SK-N-SH (cell line): ENCODE data around the gene DDX50.

Source experiments
- EP300 ChIP-seq, 2 experiments: IDR thresholded peaks; 2 replicates each; pipeline versions ENCODE4 v1.4.0 to v1.6.1; 2012; ENCODE audit warnings: borderline replicate concordance in 1 of 2, low read depth in 1 of 2, low read length in 1 of 2
- EZH2phosphoT487 ChIP-seq: fragments of 200-600 bp; sonication (generic); IDR thresholded peaks from 2 replicates; pipeline ENCODE4 v1.6.1; 2017; ENCODE audit warnings: low read depth, mixed run types, mild to moderate bottlenecking, antibody characterized with exemption, moderate library complexity, borderline replicate concordance
- FOXM1 ChIP-seq: IDR thresholded peaks from 2 replicates; pipeline ENCODE4 v1.4.0; 2012; ENCODE audit warnings: low read depth, mild to moderate bottlenecking
- JUND ChIP-seq: IDR thresholded peaks from 2 replicates; pipeline ENCODE4 v1.4.0; 2012
- MXI1 ChIP-seq: IDR thresholded peaks from 2 replicates; pipeline ENCODE4 v1.6.1; 2012; ENCODE audit warnings: mild to moderate bottlenecking, low read depth, low read length, improper control_type of control experiment
- NFIC ChIP-seq: IDR thresholded peaks from 2 replicates; pipeline ENCODE4 v1.4.0; 2012; ENCODE audit warnings: borderline replicate concordance
- POLR2AphosphoS5 ChIP-seq: IDR thresholded peaks from 2 replicates; pipeline ENCODE4 v1.6.1; 2012; ENCODE audit warnings: low read depth, low read length
- RCOR1 ChIP-seq: fragments of 150-350 bp; IDR thresholded peaks from 2 replicates; pipeline ENCODE4 v1.6.1; 2017; ENCODE audit warnings: antibody characterized with exemption, low read length
- SIN3A ChIP-seq: IDR thresholded peaks from 2 replicates; pipeline ENCODE4 v1.6.1; 2012; ENCODE audit warnings: low read depth, mild to moderate bottlenecking, low read length, moderate library complexity, borderline replicate concordance
- YY1 ChIP-seq: IDR thresholded peaks from 2 replicates; pipeline ENCODE4 v1.4.0; 2012; ENCODE audit warnings: low read depth, mild to moderate bottlenecking
- TF ChIP-seq, protein P1 (sequence below): fragments of 200-600 bp; sonication (generic); IDR thresholded peaks from 2 replicates; pipeline ENCODE4 v1.6.1; 2017; ENCODE audit warnings: antibody characterized with exemption, mild to moderate bottlenecking, moderate library complexity
- TF ChIP-seq, protein P2 (sequence below): fragments of 150-350 bp; IDR thresholded peaks from 2 replicates; pipeline ENCODE4 v1.6.1; 2016; ENCODE audit warnings: mild to moderate bottlenecking, low read depth, low read length
- TF ChIP-seq, protein P3 (sequence below): fragments of 150-350 bp; IDR thresholded peaks from 2 replicates; pipeline ENCODE4 v1.6.1; 2017; ENCODE audit warnings: antibody characterized with exemption, low read length, low read depth, borderline replicate concordance

DNA sequence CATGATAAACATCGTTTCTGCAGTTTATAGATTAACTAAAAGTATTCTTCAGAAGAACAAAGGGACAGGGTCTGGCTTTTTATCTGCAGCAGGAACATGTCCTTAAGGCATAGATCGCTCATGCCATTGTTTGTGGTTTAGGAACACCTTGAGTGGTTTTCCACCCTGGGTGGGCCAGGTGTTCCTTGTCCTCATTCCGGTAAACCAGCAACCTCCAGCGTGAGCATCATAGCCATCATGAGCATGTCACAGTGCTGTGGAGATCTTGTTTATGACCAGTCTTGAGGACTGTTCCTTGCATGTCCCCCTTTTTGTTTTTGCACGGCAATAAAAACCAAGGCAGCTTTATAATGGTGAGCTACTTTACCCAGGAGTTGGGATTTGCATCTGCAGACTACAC, 39.9 kb upstream of the DDX50 start:
- TF ChIP-seq JUND (no peak), NFIC (no peak), MXI1 (no peak), SIN3A (no peak), EP300 (IDR thresholded peaks at IDR 0.05; ENCODE audit: borderline replicate concordance in 1 of 2, low read depth in 1 of 2, low read length in 1 of 2) (no peak), YY1 (no peak), RCOR1 (no peak), POLR2AphosphoS5 (no peak), FOXM1 (no peak), EZH2phosphoT487 (no peak)
- TF ChIP-seq, protein P1, sequence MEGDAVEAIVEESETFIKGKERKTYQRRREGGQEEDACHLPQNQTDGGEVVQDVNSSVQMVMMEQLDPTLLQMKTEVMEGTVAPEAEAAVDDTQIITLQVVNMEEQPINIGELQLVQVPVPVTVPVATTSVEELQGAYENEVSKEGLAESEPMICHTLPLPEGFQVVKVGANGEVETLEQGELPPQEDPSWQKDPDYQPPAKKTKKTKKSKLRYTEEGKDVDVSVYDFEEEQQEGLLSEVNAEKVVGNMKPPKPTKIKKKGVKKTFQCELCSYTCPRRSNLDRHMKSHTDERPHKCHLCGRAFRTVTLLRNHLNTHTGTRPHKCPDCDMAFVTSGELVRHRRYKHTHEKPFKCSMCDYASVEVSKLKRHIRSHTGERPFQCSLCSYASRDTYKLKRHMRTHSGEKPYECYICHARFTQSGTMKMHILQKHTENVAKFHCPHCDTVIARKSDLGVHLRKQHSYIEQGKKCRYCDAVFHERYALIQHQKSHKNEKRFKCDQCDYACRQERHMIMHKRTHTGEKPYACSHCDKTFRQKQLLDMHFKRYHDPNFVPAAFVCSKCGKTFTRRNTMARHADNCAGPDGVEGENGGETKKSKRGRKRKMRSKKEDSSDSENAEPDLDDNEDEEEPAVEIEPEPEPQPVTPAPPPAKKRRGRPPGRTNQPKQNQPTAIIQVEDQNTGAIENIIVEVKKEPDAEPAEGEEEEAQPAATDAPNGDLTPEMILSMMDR: no peak
- TF ChIP-seq, protein P2, sequence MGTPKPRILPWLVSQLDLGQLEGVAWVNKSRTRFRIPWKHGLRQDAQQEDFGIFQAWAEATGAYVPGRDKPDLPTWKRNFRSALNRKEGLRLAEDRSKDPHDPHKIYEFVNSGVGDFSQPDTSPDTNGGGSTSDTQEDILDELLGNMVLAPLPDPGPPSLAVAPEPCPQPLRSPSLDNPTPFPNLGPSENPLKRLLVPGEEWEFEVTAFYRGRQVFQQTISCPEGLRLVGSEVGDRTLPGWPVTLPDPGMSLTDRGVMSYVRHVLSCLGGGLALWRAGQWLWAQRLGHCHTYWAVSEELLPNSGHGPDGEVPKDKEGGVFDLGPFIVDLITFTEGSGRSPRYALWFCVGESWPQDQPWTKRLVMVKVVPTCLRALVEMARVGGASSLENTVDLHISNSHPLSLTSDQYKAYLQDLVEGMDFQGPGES: no peak
- TF ChIP-seq, protein P3, sequence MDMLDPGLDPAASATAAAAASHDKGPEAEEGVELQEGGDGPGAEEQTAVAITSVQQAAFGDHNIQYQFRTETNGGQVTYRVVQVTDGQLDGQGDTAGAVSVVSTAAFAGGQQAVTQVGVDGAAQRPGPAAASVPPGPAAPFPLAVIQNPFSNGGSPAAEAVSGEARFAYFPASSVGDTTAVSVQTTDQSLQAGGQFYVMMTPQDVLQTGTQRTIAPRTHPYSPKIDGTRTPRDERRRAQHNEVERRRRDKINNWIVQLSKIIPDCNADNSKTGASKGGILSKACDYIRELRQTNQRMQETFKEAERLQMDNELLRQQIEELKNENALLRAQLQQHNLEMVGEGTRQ: no peak
